Measurements from ENCODE around the gene ANAPC5. TPM values are rescaled to one million over a fixed set of nuclear protein-coding genes. Genes with fewer than 3 reads are reported as not detected.
A peak's percentile ranks its signal among the peaks of the same experiment; 100 is the strongest.

Gene ANAPC5
- total RNA-seq, 1 donor from 2014 or later = 85.8 TPM

DNA sequence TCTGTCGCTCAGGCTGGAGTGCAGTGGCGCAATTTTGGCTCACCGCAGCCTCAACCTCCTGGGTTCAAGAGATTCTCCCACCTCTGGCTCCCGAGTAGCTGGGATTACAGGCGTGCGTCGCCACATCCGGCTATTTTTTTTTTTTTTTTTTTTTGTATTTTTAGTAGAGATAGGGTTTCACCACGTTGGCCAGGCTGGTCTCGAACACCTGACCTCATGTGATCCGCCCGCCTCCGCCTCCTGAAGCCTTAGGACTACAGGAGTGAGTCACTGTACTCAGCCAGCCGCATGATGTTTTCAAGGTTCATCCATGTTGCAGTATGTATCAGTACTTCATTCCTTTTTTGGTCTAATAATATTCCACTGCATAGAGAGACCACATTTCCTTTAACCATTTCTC is 45.3 kb upstream of the ANAPC5 start:
- Histone ChIP-seq H3K27ac (ENCODE audit: low read depth, low read length) (no peak overlapping the region), H3K9me3 (ENCODE audit: insufficient read depth, low read depth, low read length) (no peaks in the 10 kb centered on the region), H4K20me1 (ENCODE audit: insufficient read depth, low read length) (peaks cover 12% of the 10 kb centered on the region), H3K9ac (ENCODE audit: low read length) (no peak overlapping the region), H3K4me1 (ENCODE audit: insufficient read depth, low read length) (peaks cover 9% of the 10 kb centered on the region), H3K27me3 (ENCODE audit: insufficient read depth, low read length) (no peaks in the 10 kb centered on the region), H2AFZ (ENCODE audit: low read depth, low read length) (no peak overlapping the region), H3K36me3 (ENCODE audit: insufficient read depth, low read length) (no peaks in the 10 kb centered on the region), H3K4me3 (ENCODE audit: insufficient read depth, low read depth, low read length) (no peak overlapping the region), H3K4me2 (ENCODE audit: low read length) (no peak overlapping the region), H3K79me2 (ENCODE audit: insufficient read depth, low read length) (peaks cover 26% of the 10 kb centered on the region)
- no peaks in the 10 kb centered on the region for H3K36me3 Mint-ChIP-seq (ENCODE audit: low read depth, unreplicated experiment)
- H3K4me1 Mint-ChIP-seq (ENCODE audit: low read depth, unreplicated experiment) = peaks cover 11% of the 10 kb centered on the region
- H3K4me3 Mint-ChIP-seq (ENCODE audit: unreplicated experiment) = no peak overlapping the region
- TF ChIP-seq EZH2 (IDR thresholded peaks at IDR 0.05; ENCODE audit: insufficient read depth, low read length) = no peak
- TF ChIP-seq, protein P1, sequence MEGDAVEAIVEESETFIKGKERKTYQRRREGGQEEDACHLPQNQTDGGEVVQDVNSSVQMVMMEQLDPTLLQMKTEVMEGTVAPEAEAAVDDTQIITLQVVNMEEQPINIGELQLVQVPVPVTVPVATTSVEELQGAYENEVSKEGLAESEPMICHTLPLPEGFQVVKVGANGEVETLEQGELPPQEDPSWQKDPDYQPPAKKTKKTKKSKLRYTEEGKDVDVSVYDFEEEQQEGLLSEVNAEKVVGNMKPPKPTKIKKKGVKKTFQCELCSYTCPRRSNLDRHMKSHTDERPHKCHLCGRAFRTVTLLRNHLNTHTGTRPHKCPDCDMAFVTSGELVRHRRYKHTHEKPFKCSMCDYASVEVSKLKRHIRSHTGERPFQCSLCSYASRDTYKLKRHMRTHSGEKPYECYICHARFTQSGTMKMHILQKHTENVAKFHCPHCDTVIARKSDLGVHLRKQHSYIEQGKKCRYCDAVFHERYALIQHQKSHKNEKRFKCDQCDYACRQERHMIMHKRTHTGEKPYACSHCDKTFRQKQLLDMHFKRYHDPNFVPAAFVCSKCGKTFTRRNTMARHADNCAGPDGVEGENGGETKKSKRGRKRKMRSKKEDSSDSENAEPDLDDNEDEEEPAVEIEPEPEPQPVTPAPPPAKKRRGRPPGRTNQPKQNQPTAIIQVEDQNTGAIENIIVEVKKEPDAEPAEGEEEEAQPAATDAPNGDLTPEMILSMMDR (IDR thresholded peaks at IDR 0.05; ENCODE audit: insufficient read depth, low read depth, low read length) = no peak
- no peaks in the 10 kb centered on the region for H3K9me3 Mint-ChIP-seq (ENCODE audit: unreplicated experiment)
- H3K27ac Mint-ChIP-seq (ENCODE audit: unreplicated experiment) = no peak overlapping the region
- H3K27me3 Mint-ChIP-seq (ENCODE audit: low read depth, unreplicated experiment) = no peaks in the 10 kb centered on the region
- FAIRE-seq (no peak), DNase-seq (ENCODE audit: low read depth) (no peak)

DNA sequence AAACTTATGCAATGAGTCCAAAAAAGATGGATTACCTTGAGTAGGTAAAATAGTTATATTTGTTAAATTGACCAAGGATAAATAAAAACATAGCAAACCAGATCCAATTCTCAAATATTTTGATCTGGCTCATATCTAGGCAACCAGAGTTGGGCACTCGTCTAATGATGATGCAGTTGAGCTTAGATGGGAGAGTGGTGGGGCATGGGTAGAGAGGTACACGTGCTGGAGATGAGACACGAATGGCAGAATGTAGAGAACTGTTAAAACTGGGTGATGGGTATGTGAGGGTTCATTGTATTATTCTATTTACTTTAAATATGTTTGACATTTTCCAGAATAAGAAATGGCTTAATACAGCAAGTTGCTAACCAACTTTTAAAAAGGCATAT is 40.1 kb upstream of the ANAPC5 start:
- DNase-seq (ENCODE audit: low read depth) = no peak
- H3K4me3 ChIP-seq (ENCODE audit: insufficient read depth, low read depth, low read length) = no peak overlapping the region
- no peaks in the 10 kb centered on the region for H3K79me2 ChIP-seq (ENCODE audit: insufficient read depth, low read length)
- H3K27me3 ChIP-seq (ENCODE audit: insufficient read depth, low read length) = no peaks in the 10 kb centered on the region
- Mint-ChIP-seq H3K27me3 (ENCODE audit: low read depth, unreplicated experiment) (no peaks in the 10 kb centered on the region), H3K36me3 (ENCODE audit: low read depth, unreplicated experiment) (peaks cover 2% of the 10 kb centered on the region), H3K9me3 (ENCODE audit: unreplicated experiment) (no peaks in the 10 kb centered on the region), H3K27ac (ENCODE audit: unreplicated experiment) (no peak overlapping the region), H3K4me3 (ENCODE audit: unreplicated experiment) (no peak overlapping the region), H3K4me1 (ENCODE audit: low read depth, unreplicated experiment) (peaks cover 8% of the 10 kb centered on the region)
- H3K9ac ChIP-seq (ENCODE audit: low read length) = no peak overlapping the region
- H3K36me3 ChIP-seq (ENCODE audit: insufficient read depth, low read length) = no peaks in the 10 kb centered on the region
- peaks cover 6% of the 10 kb centered on the region for H3K4me1 ChIP-seq (ENCODE audit: insufficient read depth, low read length)
- no peaks in the 10 kb centered on the region for H3K9me3 ChIP-seq (ENCODE audit: insufficient read depth, low read depth, low read length)
- no peak for FAIRE-seq
- no peak overlapping the region for H3K4me2 ChIP-seq (ENCODE audit: low read length)
- no peak overlapping the region for H2AFZ ChIP-seq (ENCODE audit: low read depth, low read length)
- no peak overlapping the region for H3K27ac ChIP-seq (ENCODE audit: low read depth, low read length)
- H4K20me1 ChIP-seq (ENCODE audit: insufficient read depth, low read length) = no peaks in the 10 kb centered on the region
- TF ChIP-seq, protein P1 (IDR thresholded peaks at IDR 0.05; ENCODE audit: insufficient read depth, low read depth, low read length) = no peak
- TF ChIP-seq EZH2 (IDR thresholded peaks at IDR 0.05; ENCODE audit: insufficient read depth, low read length) = no peak

DNA sequence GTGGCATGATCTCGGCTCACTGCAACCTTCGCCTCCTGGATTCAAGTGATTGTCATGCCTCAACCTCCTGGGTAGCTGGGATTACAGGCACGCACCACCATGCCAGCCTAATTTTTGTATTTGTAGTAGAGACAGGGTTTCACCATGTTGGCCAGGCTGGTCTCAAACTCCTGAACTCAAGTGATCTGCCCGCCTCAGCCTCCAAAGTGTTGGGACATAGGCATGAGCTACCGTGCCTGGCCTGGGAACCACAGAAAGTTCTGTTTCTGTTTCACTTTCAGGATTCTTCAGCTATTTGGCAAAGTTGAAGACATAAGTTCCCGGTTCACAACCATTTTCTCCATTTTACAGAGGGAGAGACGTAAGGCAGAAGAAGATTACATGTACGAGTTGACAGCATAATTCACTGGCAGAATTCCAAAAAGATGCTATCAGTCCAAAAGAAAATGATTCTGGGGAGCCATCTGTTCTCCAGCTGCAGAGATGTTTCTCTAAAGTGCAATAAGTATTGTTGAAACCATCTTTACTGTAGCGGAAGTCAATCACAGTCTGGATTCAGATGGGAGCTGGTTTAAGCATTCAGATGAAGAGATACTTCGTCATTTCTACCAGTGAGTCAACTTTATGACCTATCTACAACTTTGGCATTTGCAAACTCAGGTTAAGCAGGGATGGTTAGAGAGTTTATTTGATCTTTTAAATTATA is 39.6 kb upstream of the ANAPC5 start:
- TF ChIP-seq, protein P1 (IDR thresholded peaks at IDR 0.05; ENCODE audit: insufficient read depth, low read depth, low read length) = no peak
- TF ChIP-seq EZH2 (IDR thresholded peaks at IDR 0.05; ENCODE audit: insufficient read depth, low read length) = no peak
- Histone ChIP-seq H3K9me3 (ENCODE audit: insufficient read depth, low read depth, low read length) (no peaks in the 10 kb centered on the region), H3K9ac (ENCODE audit: low read length) (no peak overlapping the region), H3K27me3 (ENCODE audit: insufficient read depth, low read length) (no peaks in the 10 kb centered on the region), H3K36me3 (ENCODE audit: insufficient read depth, low read length) (no peaks in the 10 kb centered on the region), H3K4me1 (ENCODE audit: insufficient read depth, low read length) (peaks cover 6% of the 10 kb centered on the region), H3K79me2 (ENCODE audit: insufficient read depth, low read length) (no peaks in the 10 kb centered on the region), H3K4me2 (ENCODE audit: low read length) (no peak overlapping the region), H3K27ac (ENCODE audit: low read depth, low read length) (no peak overlapping the region), H4K20me1 (ENCODE audit: insufficient read depth, low read length) (no peaks in the 10 kb centered on the region), H3K4me3 (ENCODE audit: insufficient read depth, low read depth, low read length) (no peak overlapping the region), H2AFZ (ENCODE audit: low read depth, low read length) (no peak overlapping the region)
- no peak overlapping the region for H3K4me3 Mint-ChIP-seq (ENCODE audit: unreplicated experiment)
- peaks cover 8% of the 10 kb centered on the region for H3K4me1 Mint-ChIP-seq (ENCODE audit: low read depth, unreplicated experiment)
- FAIRE-seq (no peak), DNase-seq (ENCODE audit: low read depth) (peak; percentile 2)
- H3K9me3 Mint-ChIP-seq (ENCODE audit: unreplicated experiment) = no peaks in the 10 kb centered on the region
- peaks cover 2% of the 10 kb centered on the region for H3K36me3 Mint-ChIP-seq (ENCODE audit: low read depth, unreplicated experiment)
- no peaks in the 10 kb centered on the region for H3K27me3 Mint-ChIP-seq (ENCODE audit: low read depth, unreplicated experiment)
- H3K27ac Mint-ChIP-seq (ENCODE audit: unreplicated experiment) = no peak overlapping the region
